HFF-Myc (cell line): ENCODE data around the gene CLDN2.
"Not testable (repeated sequence)": the region's sequence is repeated elsewhere in the genome, so short reads cannot be mapped to it uniquely, and the experiment has no call there.

Source experiments
- DNase-seq: peaks from one replicate; pipeline ENCODE4 v3.0.0-alpha.2; 2011; ENCODE audit warnings: low read depth; ENCODE audit errors: extremely low read depth
- H3K4me3 ChIP-seq: replicated peaks from 2 replicates; pipeline ENCODE4 v1.5.1; 2011; ENCODE audit warnings: low read depth, mild to moderate bottlenecking, control low read depth, low read length
- TF ChIP-seq, protein P1 (sequence below): IDR thresholded peaks from 2 replicates; pipeline ENCODE4 v1.5.1; 2012; ENCODE audit warnings: mild to moderate bottlenecking, low read depth, low read length, control low read depth; ENCODE audit errors: missing control alignments

CLDN2 gene

DNA sequence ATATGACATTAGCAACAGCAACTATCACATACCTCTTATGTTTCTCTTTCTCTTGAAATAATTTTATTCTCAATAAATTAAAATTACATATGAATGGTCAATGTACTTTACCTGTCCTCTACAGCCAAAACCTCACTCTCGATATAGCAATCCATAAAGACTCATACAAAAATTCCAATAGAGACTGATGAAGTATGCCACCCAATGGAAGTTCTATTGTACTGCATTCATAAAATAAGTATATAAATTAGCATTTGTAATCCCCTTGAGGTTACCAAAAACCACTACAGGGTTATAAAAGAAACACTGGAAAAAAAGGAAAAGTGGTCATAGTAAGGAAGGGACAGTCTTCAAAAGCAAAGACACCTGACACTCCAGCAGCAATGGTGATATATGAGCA, 32.8 kb downstream of the CLDN2 start:
- no peak overlapping the region for H3K4me3 ChIP-seq
- TF ChIP-seq, protein P1, sequence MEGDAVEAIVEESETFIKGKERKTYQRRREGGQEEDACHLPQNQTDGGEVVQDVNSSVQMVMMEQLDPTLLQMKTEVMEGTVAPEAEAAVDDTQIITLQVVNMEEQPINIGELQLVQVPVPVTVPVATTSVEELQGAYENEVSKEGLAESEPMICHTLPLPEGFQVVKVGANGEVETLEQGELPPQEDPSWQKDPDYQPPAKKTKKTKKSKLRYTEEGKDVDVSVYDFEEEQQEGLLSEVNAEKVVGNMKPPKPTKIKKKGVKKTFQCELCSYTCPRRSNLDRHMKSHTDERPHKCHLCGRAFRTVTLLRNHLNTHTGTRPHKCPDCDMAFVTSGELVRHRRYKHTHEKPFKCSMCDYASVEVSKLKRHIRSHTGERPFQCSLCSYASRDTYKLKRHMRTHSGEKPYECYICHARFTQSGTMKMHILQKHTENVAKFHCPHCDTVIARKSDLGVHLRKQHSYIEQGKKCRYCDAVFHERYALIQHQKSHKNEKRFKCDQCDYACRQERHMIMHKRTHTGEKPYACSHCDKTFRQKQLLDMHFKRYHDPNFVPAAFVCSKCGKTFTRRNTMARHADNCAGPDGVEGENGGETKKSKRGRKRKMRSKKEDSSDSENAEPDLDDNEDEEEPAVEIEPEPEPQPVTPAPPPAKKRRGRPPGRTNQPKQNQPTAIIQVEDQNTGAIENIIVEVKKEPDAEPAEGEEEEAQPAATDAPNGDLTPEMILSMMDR, result peak; percentile 15
- no peak for DNase-seq

DNA sequence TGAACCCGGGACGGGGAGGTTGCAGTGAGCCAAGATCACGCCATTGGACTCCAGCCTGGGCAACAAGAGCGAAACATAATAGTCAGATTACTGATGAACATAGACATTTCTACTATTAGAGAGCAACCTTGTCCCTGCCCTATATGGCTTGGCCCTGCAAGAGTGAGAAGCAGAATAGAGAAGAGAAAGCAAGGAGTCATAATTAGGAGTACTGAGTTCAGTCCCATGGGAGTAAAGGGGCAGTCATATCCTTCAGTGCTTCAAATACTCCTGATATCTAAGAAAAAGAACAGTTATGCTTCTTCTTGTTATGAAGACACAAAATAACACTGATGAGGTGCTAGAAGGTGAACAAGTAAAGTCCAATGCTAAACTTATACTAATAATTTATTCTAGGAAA, 33.8 kb downstream of the CLDN2 start:
- TF ChIP-seq, protein P1, result no peak
- no peak for DNase-seq
- H3K4me3 ChIP-seq, result no peak overlapping the region

DNA sequence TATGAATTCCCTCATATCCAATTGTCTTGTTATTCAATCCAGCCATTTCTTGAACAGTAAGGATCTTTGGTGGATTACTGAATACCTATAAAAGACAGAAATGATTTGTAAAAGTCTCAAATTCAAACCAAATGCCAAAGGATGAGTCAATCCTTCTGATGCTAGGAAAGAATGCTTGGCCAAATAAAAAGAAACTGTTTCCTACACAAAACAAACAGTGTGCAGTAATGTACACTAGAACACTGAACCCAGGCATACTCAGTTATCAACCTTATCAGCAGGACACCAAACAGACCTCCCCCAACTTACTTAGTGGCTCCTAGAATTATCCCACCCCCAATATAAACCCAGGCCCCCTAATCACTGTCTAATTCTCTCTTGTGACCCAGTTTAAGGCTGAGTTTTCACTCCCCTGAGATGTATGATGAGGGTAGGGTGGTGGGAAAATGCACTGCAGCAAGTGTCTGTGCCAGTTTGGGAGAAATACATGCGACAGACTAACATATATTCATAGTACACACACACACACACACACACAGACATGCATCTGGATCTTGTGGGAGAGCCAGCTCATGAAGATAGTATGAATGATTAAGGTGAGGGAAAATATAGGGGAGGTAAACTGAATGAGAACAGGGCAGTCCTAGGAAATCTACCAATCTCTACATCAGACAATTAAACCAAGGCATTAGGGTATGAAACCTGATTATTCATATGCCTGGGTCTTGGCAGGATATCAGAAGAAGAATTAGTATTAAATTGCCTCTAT, 35.0 kb downstream of the CLDN2 start:
- TF ChIP-seq, protein P1, result no peak
- H3K4me3 ChIP-seq, result no peak overlapping the region
- no peak for DNase-seq

DNA sequence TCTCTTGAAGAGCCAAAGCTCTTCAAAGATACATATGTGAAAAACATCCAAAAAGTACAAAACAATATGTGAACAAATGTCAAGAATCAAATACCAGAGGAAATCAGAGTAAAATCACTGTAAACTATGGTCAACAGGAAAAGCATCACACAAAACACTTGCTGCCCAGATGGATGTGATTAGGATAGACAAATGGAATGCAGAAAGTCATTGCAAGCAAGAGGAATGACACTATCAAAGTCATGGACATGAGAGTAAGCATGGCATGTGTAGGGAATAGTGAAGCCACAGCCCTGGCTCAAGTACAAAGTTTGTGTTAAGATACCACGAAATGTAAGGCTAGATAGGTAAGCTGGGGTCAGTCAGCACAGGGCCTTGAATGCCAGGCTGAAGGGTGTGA, 37.7 kb downstream of the CLDN2 start:
- TF ChIP-seq, protein P1, result no peak
- DNase-seq, result peak; percentile 22
- no peak overlapping the region for H3K4me3 ChIP-seq

DNA sequence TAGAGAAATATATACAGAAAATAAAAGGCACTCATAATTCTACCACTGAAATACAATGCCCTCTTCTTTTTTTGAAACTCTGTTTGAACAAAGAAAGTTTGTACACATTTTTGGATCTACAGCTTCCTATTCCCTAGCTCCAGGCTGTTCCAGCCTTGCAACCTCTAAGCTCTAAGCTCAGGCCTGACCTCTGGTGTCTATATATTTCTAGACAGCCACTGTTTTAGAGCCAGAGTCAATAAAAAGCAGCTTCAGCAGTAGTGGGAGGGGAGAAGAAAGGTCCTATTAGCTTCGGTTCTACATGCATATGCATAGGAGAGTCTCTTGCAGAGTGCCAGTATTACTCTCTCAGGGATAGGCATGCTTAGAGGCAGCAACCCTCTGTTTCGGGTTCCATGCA, 39.7 kb downstream of the CLDN2 start:
- TF ChIP-seq, protein P1, result peak; percentile 9
- DNase-seq, result no peak
- no peak overlapping the region for H3K4me3 ChIP-seq

DNA sequence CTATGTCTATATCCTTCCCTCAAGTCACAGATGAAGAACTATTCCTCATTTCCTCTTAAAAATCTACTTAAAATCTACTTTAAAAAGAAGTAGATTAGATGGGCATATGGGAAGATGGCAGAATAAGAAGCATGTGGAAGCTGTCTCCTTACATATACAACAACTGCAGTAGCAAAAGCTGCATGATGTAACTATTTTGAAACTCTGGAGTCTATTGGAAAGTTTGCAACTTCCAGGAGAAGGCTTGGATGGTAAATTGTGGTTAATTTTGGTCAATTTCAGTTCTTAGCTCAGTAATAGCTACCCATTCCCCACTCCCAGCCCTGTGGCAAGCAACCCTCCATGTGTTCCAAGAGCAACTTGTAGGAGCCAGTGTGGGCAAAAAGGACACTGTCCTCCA, 42.9 kb downstream of the CLDN2 start:
- H3K4me3 ChIP-seq, result no peak overlapping the region
- DNase-seq, result no peak
- TF ChIP-seq, protein P1, result no peak

DNA sequence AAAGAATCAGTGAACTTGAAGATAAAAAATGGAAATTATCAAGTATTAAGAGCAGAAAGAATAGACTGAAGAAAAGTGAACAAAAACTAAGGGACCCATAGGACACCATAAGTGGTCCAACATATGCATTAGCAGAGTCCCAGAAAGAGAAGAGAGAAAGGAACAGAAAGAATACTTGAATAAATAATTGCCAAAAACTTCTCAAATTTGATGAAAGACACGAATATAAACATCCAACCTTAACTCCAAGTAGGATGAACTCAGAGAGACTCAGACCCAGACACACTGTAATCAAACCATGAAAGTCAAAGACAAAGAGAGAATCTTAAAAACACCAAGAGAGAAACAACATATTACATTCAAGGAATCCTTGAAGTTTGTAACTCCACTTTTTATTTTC, 44.1 kb downstream of the CLDN2 start:
- no peak overlapping the region for H3K4me3 ChIP-seq
- DNase-seq, result no peak
- TF ChIP-seq, protein P1, result no peak

DNA sequence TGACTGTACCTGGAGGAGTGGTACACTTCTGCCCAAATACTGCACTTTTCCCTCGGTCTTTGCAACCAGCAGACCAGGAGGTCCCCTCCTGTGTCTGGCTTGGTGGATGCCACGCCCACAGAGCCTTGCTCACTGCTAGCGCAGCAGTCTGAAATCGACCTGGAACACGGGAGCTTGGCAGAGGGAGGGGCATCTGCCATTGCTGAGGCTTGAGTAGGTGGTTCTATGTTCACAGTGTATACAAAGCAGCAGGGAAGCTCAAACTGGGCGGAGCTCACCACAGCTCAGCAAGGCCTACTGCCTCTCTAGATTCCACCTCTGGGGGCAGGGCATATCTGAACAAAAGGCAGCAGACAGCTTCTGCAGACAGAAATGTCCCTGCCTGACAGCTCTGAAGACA, 46.3 kb downstream of the CLDN2 start:
- DNase-seq, H3K4me3 ChIP-seq: not testable (repeated sequence)
